Natural killer cell (primary cell): ENCODE results near the gene STRIP1. TPM values are rescaled to one million over a fixed set of nuclear protein-coding genes. Genes with fewer than 3 reads are reported as not detected.

ENCODE experiments used
- ATAC-seq, 3 donors: fragments of 150-1000 bp in 2 of 3; fragments of 200-7000 bp in 1 of 3; cut with Tn5 transposase; 1 replicate in 1 of 3; 2 replicates in 2 of 3; pipeline ENCODE4 v1.10.0; 2021; ENCODE audit warnings: mild to moderate bottlenecking in 2 of 3, moderate library complexity in 2 of 3
- DNase-seq, 2 donors: peaks; one replicate each; pipeline versions ENCODE4 v3.0.0 to v3.0.0-alpha.2; 2013 to 2021; ENCODE audit warnings: mixed read lengths in 1 of 2
- H3K27ac ChIP-seq: one replicate; pipeline ENCODE4 v1.5.1; 2013; ENCODE audit warnings: mild to moderate bottlenecking, low read length
- H3K27me3 ChIP-seq: one replicate; pipeline ENCODE4 v1.6.1; 2013; ENCODE audit warnings: low read length; ENCODE audit not compliant: control insufficient read depth, insufficient read depth
- H3K36me3 ChIP-seq: one replicate; pipeline ENCODE4 v1.6.1; 2013; ENCODE audit warnings: low read length; ENCODE audit not compliant: control insufficient read depth, insufficient read depth
- H3K4me1 ChIP-seq: one replicate; pipeline ENCODE4 v1.6.1; 2013; ENCODE audit warnings: low read length; ENCODE audit not compliant: control insufficient read depth, insufficient read depth
- H3K4me3 ChIP-seq: one replicate; pipeline ENCODE4 v1.5.1; 2013; ENCODE audit warnings: low read length
- H3K9me3 ChIP-seq: one replicate; pipeline ENCODE4 v1.6.1; 2013; ENCODE audit warnings: low read length; ENCODE audit not compliant: control insufficient read depth, insufficient read depth
- H3K27ac Mint-ChIP-seq, 2 donors: one replicate each; pipeline ENCODE4 v1.8.0; 2022; ENCODE audit warnings: mild to moderate bottlenecking in 2 of 2, mixed read lengths in 2 of 2, moderate library complexity in 1 of 2
- H3K27me3 Mint-ChIP-seq, 2 donors: one replicate each; pipeline ENCODE4 v1.8.0; 2022; ENCODE audit warnings: low read depth in 2 of 2, mixed read lengths in 2 of 2
- H3K36me3 Mint-ChIP-seq: one replicate; pipeline ENCODE4 v1.8.0; 2022; ENCODE audit warnings: mixed read lengths
- H3K4me1 Mint-ChIP-seq, 2 donors: one replicate each; pipeline ENCODE4 v1.8.0; 2022; ENCODE audit warnings: mixed read lengths in 2 of 2
- H3K4me3 Mint-ChIP-seq: one replicate; pipeline ENCODE4 v1.8.0; 2022; ENCODE audit warnings: mild to moderate bottlenecking, moderate library complexity, mixed read lengths
- H3K9me3 Mint-ChIP-seq, 2 donors: one replicate each; pipeline ENCODE4 v1.8.0; 2022; ENCODE audit warnings: mixed read lengths in 2 of 2
- WGBS: methylation state at CpG from one replicate; pipeline ENCODE4 v1.1.7; 2013; ENCODE audit warnings: missing lambda C conversion rate; ENCODE audit not compliant: insufficient coverage; 5-methylcytosine and 5-hydroxymethylcytosine counted together
- intact Hi-C: fragments of 100-400 bp; cut with micrococcal nuclease; formaldehyde crosslinking; loops from one replicate; pipeline ENCODE4 v1.14.2; 2022
- total RNA-seq, 4 donors: library from RNA; stranded (reverse); fragments of 120-200 nt in 1 of 4; gene quantifications; one replicate each; pipeline versions ENCODE4 v1.2.3 to v1.2.4, GENCODE V29; 2013 to 2022
- TF ChIP-seq, protein P1 (sequence below): fragments of 200-600 bp; IDR thresholded peaks from one replicate; pipeline ENCODE4 v1.8.0; 2022; ENCODE audit warnings: antibody characterized with exemption

Gene STRIP1
- total RNA-seq, 3 donors from 2014 or later (not counting 1 experiment from before 2014, with no cell fraction given) = 92.4 to 139 (median 130) TPM

DNA sequence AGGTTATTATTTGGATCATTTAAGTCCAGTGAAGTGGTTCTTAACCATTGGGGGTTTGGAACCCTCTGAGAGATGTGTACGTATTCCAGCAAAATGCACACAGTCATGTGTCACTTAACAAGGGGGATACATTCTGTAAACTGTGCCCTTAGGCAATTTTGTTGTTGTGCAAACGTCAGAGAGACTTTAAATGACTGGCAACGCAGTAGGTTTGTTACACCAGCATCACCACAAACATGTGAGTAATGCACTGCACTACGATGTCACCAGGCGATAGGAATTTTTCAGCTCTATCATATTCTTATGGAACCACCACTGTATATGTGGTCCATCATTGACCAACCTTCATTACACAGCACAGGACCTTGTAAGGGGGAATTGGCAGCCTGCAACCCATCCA, 37.9 kb upstream of the STRIP1 start:
- TF ChIP-seq, protein P1, sequence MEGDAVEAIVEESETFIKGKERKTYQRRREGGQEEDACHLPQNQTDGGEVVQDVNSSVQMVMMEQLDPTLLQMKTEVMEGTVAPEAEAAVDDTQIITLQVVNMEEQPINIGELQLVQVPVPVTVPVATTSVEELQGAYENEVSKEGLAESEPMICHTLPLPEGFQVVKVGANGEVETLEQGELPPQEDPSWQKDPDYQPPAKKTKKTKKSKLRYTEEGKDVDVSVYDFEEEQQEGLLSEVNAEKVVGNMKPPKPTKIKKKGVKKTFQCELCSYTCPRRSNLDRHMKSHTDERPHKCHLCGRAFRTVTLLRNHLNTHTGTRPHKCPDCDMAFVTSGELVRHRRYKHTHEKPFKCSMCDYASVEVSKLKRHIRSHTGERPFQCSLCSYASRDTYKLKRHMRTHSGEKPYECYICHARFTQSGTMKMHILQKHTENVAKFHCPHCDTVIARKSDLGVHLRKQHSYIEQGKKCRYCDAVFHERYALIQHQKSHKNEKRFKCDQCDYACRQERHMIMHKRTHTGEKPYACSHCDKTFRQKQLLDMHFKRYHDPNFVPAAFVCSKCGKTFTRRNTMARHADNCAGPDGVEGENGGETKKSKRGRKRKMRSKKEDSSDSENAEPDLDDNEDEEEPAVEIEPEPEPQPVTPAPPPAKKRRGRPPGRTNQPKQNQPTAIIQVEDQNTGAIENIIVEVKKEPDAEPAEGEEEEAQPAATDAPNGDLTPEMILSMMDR = no peak
- intact Hi-C loops = no loop called here
- no peaks in the 10 kb centered on the region for H3K4me1 ChIP-seq
- no peak for ATAC-seq
- no peaks in the 10 kb centered on the region for H3K27me3 ChIP-seq
- H3K4me3 ChIP-seq = no peak overlapping the region
- H3K4me1 Mint-ChIP-seq = peaks cover 14 to 15% of the 10 kb centered on the region in 2 donors
- H3K27ac Mint-ChIP-seq = no peak overlapping the region
- no peaks in the 10 kb centered on the region for H3K9me3 ChIP-seq
- no peaks in the 10 kb centered on the region for H3K36me3 ChIP-seq
- no peak overlapping the region for H3K27ac ChIP-seq
- 94% methylated on average over 5 of the region's 5 CpGs for WGBS
- H3K4me3 Mint-ChIP-seq = no peak overlapping the region
- H3K27me3 Mint-ChIP-seq = no peaks in the 10 kb centered on the region
- H3K36me3 Mint-ChIP-seq = no peaks in the 10 kb centered on the region
- no peak for DNase-seq
- no peaks in the 10 kb centered on the region for H3K9me3 Mint-ChIP-seq

DNA sequence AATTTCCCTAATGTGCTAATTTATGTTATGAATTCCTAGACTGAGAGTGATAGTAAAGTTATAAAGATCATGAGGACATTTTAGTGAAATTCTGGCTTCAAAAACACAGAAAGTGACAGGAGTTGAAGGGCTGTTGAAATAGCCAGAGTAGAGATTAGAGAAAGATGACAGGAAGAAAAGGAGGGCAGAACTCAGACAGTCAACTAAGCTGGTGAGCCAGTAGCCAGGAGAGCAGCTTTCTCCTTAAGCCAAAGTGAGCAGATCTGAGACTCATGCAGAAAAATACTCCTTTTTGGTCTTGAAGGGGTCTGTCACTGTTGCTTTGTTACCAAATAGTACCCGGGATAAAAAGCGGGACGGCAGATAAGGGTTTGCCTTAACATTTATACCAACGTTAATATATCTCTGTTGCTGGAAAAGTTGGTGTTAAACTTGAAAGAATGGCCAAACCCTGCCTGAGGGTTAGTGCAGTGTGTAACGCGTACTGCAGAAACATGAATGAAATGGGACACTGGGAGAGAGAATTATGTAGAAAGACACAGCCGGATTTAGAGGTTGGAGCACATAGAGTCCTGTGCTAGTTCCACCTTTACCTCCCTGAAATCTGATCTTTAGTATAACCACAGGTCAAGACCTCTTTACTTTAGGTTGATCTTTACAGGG, 37.1 kb upstream of the STRIP1 start:
- TF ChIP-seq, protein P1 = no peak
- H3K9me3 Mint-ChIP-seq = no peaks in the 10 kb centered on the region
- Histone ChIP-seq H3K9me3 (no peaks in the 10 kb centered on the region), H3K27me3 (no peaks in the 10 kb centered on the region), H3K36me3 (no peaks in the 10 kb centered on the region), H3K4me1 (no peaks in the 10 kb centered on the region), H3K4me3 (no peak overlapping the region), H3K27ac (no peak overlapping the region)
- intact Hi-C loops = no loop called here
- no peak overlapping the region for H3K27ac Mint-ChIP-seq
- no peaks in the 10 kb centered on the region for H3K36me3 Mint-ChIP-seq
- no peak for ATAC-seq
- WGBS = 98% methylated on average over 6 of the region's 7 CpGs
- no peak overlapping the region for H3K4me3 Mint-ChIP-seq
- H3K27me3 Mint-ChIP-seq = no peaks in the 10 kb centered on the region
- no peak for DNase-seq
- peaks cover 10 to 14% of the 10 kb centered on the region in 2 donors for H3K4me1 Mint-ChIP-seq

DNA sequence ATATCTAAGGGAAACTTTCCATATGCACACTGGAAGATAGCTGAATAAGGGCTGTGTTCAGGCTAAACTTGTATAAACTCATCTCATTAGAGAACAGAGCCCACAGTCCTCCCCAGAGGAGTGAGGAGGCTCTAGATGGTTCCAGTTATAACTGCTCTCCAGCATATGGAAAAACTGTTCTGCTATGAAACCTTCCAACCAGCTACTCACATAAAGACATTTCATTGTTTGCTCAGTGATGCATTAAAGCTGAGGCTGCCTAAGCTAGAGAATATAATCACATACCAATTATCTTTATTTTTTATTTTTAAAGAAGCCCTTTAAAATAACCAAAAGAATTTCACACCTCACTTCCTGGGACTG, 36.6 kb upstream of the STRIP1 start:
- no peak for ATAC-seq

More for the DNA sequence above, 36.6 kb upstream of the STRIP1 start:
- Histone ChIP-seq H3K9me3 (no peaks in the 10 kb centered on the region), H3K4me1 (no peaks in the 10 kb centered on the region), H3K36me3 (no peaks in the 10 kb centered on the region), H3K4me3 (no peak overlapping the region), H3K27me3 (no peaks in the 10 kb centered on the region), H3K27ac (no peak overlapping the region)
- Mint-ChIP-seq H3K36me3 (no peaks in the 10 kb centered on the region), H3K9me3 (no peaks in the 10 kb centered on the region), H3K4me1 (peaks cover 10 to 18% of the 10 kb centered on the region in 2 donors), H3K4me3 (no peak overlapping the region), H3K27me3 (no peaks in the 10 kb centered on the region), H3K27ac (no peak overlapping the region)
- intact Hi-C loops = no loop called here
- TF ChIP-seq, protein P1 = no peak
- DNase-seq = no peak
